CD4-positive, CD25-positive, alpha-beta regulatory T cell (primary cell): ENCODE results near the gene GPRIN1. TPM values are rescaled to one million over a fixed set of nuclear protein-coding genes. Genes with fewer than 3 reads are reported as not detected.

Experiments used
- ATAC-seq, 2 donors: fragments of 150-1000 bp; cut with Tn5 transposase; one replicate each; pipeline ENCODE4 v1.10.0; 2021; ENCODE audit warnings: low read depth in 2 of 2, moderate number of reproducible peaks in 2 of 2, moderate library complexity in 1 of 2
- DNase-seq, 3 donors: peaks; one replicate each; pipeline versions ENCODE4 v3.0.0 to v3.0.0-alpha.2; 2012 to 2022; ENCODE audit warnings: mixed read lengths in 1 of 3
- H3K27ac ChIP-seq: one replicate; pipeline ENCODE4 v1.7.0; 2013; ENCODE audit warnings: mild to moderate bottlenecking, low read length; ENCODE audit not compliant: insufficient read depth, poor library complexity, severe bottlenecking
- H3K27me3 ChIP-seq: one replicate; pipeline ENCODE4 v1.7.0; 2013; ENCODE audit warnings: low read length; ENCODE audit not compliant: control insufficient read depth, insufficient read depth
- H3K36me3 ChIP-seq: one replicate; pipeline ENCODE4 v1.7.0; 2013; ENCODE audit warnings: mild to moderate bottlenecking, low read length, moderate library complexity; ENCODE audit not compliant: control insufficient read depth, insufficient read depth
- H3K4me1 ChIP-seq: 2 replicates; pipeline ENCODE4 v1.7.0; 2013; ENCODE audit warnings: mild to moderate bottlenecking, low read length; ENCODE audit not compliant: insufficient read depth, control insufficient read depth, poor library complexity, severe bottlenecking
- H3K4me3 ChIP-seq: one replicate; pipeline ENCODE4 v1.7.0; 2013; ENCODE audit warnings: low read depth, mild to moderate bottlenecking, low read length, moderate library complexity
- H3K9me3 ChIP-seq, 2 experiments: 1 replicate in 1 of 2; 2 replicates in 1 of 2; pipeline ENCODE4 v1.7.0; 2013; ENCODE audit warnings: low read length in 2 of 2, mild to moderate bottlenecking in 1 of 2, moderate library complexity in 1 of 2; ENCODE audit not compliant: control insufficient read depth in 2 of 2
- H3K27ac Mint-ChIP-seq, 3 donors: one replicate each; pipeline ENCODE4 v1.8.0; 2020 to 2022; ENCODE audit warnings: mild to moderate bottlenecking in 3 of 3, mixed read lengths in 3 of 3, moderate library complexity in 2 of 3
- H3K27me3 Mint-ChIP-seq: one replicate; pipeline ENCODE4 v1.8.0; 2022; ENCODE audit warnings: mild to moderate bottlenecking, mixed read lengths
- H3K36me3 Mint-ChIP-seq: one replicate; pipeline ENCODE4 v1.8.0; 2020; ENCODE audit warnings: mixed read lengths
- H3K4me1 Mint-ChIP-seq, 4 donors: one replicate each; pipeline ENCODE4 v1.8.0; 2020 to 2022; ENCODE audit warnings: mixed read lengths in 4 of 4, mild to moderate bottlenecking in 1 of 4
- H3K4me3 Mint-ChIP-seq, 4 donors: one replicate each; pipeline ENCODE4 v1.8.0; 2020 to 2022; ENCODE audit warnings: mild to moderate bottlenecking in 4 of 4, mixed read lengths in 4 of 4, moderate library complexity in 3 of 4
- H3K9me3 Mint-ChIP-seq, 7 donors: one replicate each; pipeline ENCODE4 v1.8.0; 2020 to 2022; ENCODE audit warnings: mixed read lengths in 7 of 7, mild to moderate bottlenecking in 3 of 7, moderate library complexity in 2 of 7
- polyA plus RNA-seq, 4 donors: library from polyadenylated mRNA; unstranded; fragments of 300-500 nt; fragmentation: Illumina TruSeq; gene quantifications; one replicate each; pipeline ENCODE4 v1.2.3, GENCODE V29; 2021
- total RNA-seq: library from RNA; stranded (reverse); gene quantifications from one replicate; pipeline ENCODE4 v1.2.3, GENCODE V29; 2022

The GPRIN1 gene
- total and polyA plus RNA-seq, 5 donors from 2014 or later: 0.24 to 1.9 (median 0.71) TPM

DNA sequence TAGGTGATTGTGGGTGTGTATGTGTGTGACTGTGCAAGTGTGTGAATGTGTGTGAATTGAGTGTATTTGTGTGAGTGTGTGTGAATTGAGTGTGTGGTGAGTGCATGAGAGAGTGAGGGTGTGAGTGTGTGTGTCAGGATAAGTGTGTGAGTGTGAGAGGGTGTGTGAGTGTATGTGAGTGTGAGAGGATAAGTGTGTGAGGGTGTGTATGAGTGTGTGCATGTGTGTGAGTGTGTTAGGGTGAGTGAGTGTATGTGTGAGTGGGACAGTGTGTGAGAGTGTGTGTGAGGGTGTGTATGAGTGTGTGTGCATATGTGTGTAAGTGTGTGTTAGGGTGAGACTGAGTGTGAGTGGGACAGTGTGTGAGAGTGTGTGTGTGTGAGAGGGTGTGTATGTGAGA lies 21.7 kb downstream of the GPRIN1 start:
- Mint-ChIP-seq H3K27me3 (no peaks in the 10 kb centered on the region), H3K4me1 (no peaks in the 10 kb centered on the region), H3K9me3 (peaks cover 0 to 10% (median 0%) of the 10 kb centered on the region in 7 donors), H3K27ac (no peak overlapping the region), H3K4me3 (no peak overlapping the region), H3K36me3 (no peaks in the 10 kb centered on the region)
- no peak for ATAC-seq
- Histone ChIP-seq H3K4me3 (no peak overlapping the region), H3K36me3 (no peaks in the 10 kb centered on the region), H3K27ac (no peak overlapping the region), H3K4me1 (no peaks in the 10 kb centered on the region), H3K27me3 (no peaks in the 10 kb centered on the region), H3K9me3 (peaks cover 5 to 15% of the 10 kb centered on the region in 2 experiments)
- DNase-seq: no peak

DNA sequence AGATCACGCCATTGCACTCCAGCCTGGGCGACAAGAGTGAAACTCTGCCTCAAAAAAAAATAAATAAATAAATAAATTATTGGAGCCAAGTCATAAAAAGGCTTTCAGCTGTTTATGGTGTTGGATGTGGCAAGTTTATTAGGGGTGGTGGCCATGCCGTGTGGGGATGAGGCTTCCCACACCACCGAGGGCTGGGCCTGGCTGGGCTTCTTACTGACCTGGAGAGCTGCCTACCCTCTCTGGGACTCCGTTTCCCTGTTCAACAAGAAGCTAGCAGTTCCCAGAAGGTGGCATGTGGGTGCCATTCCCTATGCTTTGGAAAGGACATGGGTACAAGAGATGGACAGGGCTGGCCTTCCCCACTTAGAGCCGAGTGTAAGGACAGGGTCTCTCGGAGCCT lies 22.6 kb downstream of the GPRIN1 start:
- Mint-ChIP-seq H3K4me1 (no peaks in the 10 kb centered on the region), H3K9me3 (peaks cover 0 to 10% (median 0%) of the 10 kb centered on the region in 7 donors), H3K27ac (no peak overlapping the region), H3K27me3 (no peaks in the 10 kb centered on the region), H3K4me3 (no peak overlapping the region), H3K36me3 (no peaks in the 10 kb centered on the region)
- Histone ChIP-seq H3K27me3 (no peaks in the 10 kb centered on the region), H3K4me3 (no peak overlapping the region), H3K27ac (no peak overlapping the region), H3K9me3 (peaks cover 5 to 15% of the 10 kb centered on the region in 2 experiments), H3K4me1 (no peaks in the 10 kb centered on the region), H3K36me3 (no peaks in the 10 kb centered on the region)
- ATAC-seq (no peak), DNase-seq (no peak)

GRCh38 chr5:176583076-176583475 lies 26.9 kb downstream of the GPRIN1 start:
- Mint-ChIP-seq H3K36me3 (no peaks in the 10 kb centered on the region), H3K9me3 (peaks cover 0 to 8% (median 0%) of the 10 kb centered on the region in 7 donors), H3K4me3 (no peak overlapping the region), H3K27ac (no peak overlapping the region), H3K4me1 (peaks cover 0 to 2% (median under 1%) of the 10 kb centered on the region in 4 donors), H3K27me3 (no peaks in the 10 kb centered on the region)
- H3K27me3 ChIP-seq: no peaks in the 10 kb centered on the region
- no peak overlapping the region for H3K4me3 ChIP-seq
- H3K36me3 ChIP-seq: no peaks in the 10 kb centered on the region
- no peak overlapping the region for H3K27ac ChIP-seq
- H3K4me1 ChIP-seq: peaks cover 3% of the 10 kb centered on the region
- H3K9me3 ChIP-seq: peaks cover 5 to 15% of the 10 kb centered on the region in 2 experiments
- no peak for ATAC-seq
- no peak for DNase-seq

DNA sequence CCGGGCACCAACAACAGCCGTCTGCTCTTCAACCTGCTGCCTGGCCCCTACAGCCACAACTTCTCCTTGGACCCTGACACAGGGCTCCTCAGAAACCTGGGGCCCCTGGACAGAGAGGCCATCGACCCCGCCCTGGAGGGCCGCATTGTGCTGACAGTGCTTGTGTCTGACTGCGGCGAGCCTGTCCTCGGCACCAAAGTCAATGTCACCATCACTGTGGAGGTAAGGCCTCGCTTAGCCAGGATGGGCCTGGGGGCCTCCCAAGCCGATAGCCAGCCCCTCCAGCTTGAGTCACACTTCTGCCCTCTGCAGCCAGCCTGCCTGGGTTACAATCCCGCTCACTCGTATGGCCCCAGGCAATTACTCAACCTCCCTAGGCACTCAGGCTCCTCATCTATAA lies 28.6 kb downstream of the GPRIN1 start:
- Mint-ChIP-seq H3K36me3 (no peaks in the 10 kb centered on the region), H3K27ac (no peak overlapping the region), H3K4me1 (peaks cover 0 to 2% (median under 1%) of the 10 kb centered on the region in 4 donors), H3K27me3 (no peaks in the 10 kb centered on the region), H3K4me3 (no peak overlapping the region), H3K9me3 (peaks cover 0 to 8% (median 0%) of the 10 kb centered on the region in 7 donors)
- no peaks in the 10 kb centered on the region for H3K27me3 ChIP-seq
- H3K9me3 ChIP-seq: peaks cover 5 to 15% of the 10 kb centered on the region in 2 experiments
- H3K36me3 ChIP-seq: no peaks in the 10 kb centered on the region
- H3K27ac ChIP-seq: no peak overlapping the region
- DNase-seq (no peak), ATAC-seq (no peak)
- no peak overlapping the region for H3K4me3 ChIP-seq
- H3K4me1 ChIP-seq: peaks cover 3% of the 10 kb centered on the region

DNA sequence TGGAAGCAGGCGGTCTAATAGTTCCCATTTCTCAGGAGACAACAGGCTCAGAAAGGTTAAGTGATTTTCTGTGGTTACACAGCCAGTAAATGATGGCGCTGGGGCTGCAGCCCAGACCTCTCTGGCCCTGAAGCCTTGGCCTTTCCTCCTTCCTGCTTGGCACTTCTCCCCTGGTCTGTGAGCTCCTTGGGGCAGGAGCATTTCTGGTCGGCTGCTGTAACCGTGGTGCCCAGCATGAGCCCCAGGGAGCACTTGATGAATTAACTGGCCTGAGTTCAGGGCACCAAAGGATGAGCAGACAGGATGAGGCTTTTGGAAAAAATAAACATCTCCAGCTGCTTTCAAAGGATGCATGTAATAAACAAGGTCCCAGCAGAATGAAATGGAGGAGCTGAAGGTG lies 30.6 kb downstream of the GPRIN1 start:
- H3K4me3 Mint-ChIP-seq: no peak overlapping the region
- no peaks in the 10 kb centered on the region for H3K27me3 ChIP-seq
- H3K27me3 Mint-ChIP-seq: no peaks in the 10 kb centered on the region
- H3K27ac ChIP-seq: no peak overlapping the region
- H3K9me3 ChIP-seq: no peaks in the 10 kb centered on the region
- no peaks in the 10 kb centered on the region for H3K36me3 ChIP-seq
- ATAC-seq: no peak
- DNase-seq: no peak
- peaks cover 0 to 7% (median 0%) of the 10 kb centered on the region in 7 donors for H3K9me3 Mint-ChIP-seq
- peaks cover 3% of the 10 kb centered on the region for H3K4me1 ChIP-seq
- no peak overlapping the region for H3K27ac Mint-ChIP-seq
- H3K4me3 ChIP-seq: no peak overlapping the region
- no peaks in the 10 kb centered on the region for H3K36me3 Mint-ChIP-seq
- peaks cover 0 to 3% (median 2%) of the 10 kb centered on the region in 4 donors for H3K4me1 Mint-ChIP-seq

- peak; percentile 32 to 59 (median 48) for DNase-seq
- H3K27ac Mint-ChIP-seq: peak overlapping the region in 2 of 3 donors; percentile 15 to 60
- peaks cover 0 to 2% (median 0%) of the 10 kb centered on the region in 7 donors for H3K9me3 Mint-ChIP-seq
- H3K4me3 Mint-ChIP-seq: no peak overlapping the region
- Histone ChIP-seq H3K27me3 (no peaks in the 10 kb centered on the region), H3K9me3 (no peaks in the 10 kb centered on the region), H3K4me1 (peaks cover 8% of the 10 kb centered on the region), H3K36me3 (no peaks in the 10 kb centered on the region), H3K27ac (no peak overlapping the region), H3K4me3 (no peak overlapping the region)
- no peaks in the 10 kb centered on the region for H3K27me3 Mint-ChIP-seq
- ATAC-seq: peak; percentile 30 to 40
- H3K36me3 Mint-ChIP-seq: no peaks in the 10 kb centered on the region
- peaks cover 0 to 10% (median 7%) of the 10 kb centered on the region in 4 donors for H3K4me1 Mint-ChIP-seq
Observed at GRCh38 chr5:176578391-176578808, 31.6 kb downstream of the GPRIN1 start.

DNA sequence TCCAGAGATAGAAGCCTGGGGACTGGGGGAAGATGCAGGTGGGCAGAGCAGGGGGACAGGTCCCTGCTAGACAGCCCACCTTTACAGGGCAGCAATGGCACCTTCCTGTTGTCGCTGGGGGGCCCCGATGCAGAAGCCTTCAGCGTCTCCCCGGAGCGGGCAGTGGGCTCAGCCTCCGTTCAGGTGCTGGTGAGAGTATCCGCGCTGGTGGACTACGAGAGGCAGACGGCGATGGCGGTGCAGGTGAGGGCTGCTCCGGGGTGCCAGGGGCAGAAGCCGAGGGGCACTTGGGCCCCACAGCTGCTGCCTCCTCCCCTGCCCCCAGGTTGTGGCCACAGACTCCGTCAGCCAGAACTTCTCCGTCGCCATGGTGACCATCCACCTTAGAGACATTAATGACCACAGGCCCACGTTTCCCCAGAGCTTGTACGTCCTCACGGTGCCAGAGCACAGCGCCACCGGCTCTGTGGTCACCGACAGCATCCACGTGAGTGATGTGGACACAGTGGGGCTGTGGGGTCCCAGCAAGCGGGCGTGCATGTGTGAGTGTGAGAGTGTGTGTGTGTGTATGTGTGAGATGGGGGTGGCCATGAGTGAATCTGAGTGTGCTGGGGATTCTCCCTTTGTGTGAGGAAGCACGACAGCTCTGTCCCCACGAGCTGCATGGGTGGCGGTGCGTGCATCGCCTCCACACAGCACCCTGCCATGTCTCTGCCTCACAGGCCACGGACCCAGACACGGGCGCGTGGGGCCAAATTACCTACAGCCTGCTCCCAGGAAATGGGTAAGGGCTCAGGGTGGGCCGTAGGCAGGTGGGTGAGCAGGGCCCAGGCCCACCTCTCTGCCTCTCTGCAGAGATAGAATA lies 32.4 kb downstream of the GPRIN1 start:
- Mint-ChIP-seq H3K36me3 (no peaks in the 10 kb centered on the region), H3K27me3 (peaks cover 6% of the 10 kb centered on the region), H3K4me3 (no peak overlapping the region), H3K4me1 (peaks cover 0 to 13% (median 7%) of the 10 kb centered on the region in 4 donors), H3K27ac (no peak overlapping the region), H3K9me3 (peaks cover 0 to 2% (median 0%) of the 10 kb centered on the region in 7 donors)
- H3K4me1 ChIP-seq: peaks cover 8% of the 10 kb centered on the region
- H3K27ac ChIP-seq: no peak overlapping the region
- no peaks in the 10 kb centered on the region for H3K27me3 ChIP-seq
- ATAC-seq: no peak
- no peak overlapping the region for H3K4me3 ChIP-seq
- DNase-seq: no peak
- no peaks in the 10 kb centered on the region for H3K36me3 ChIP-seq
- H3K9me3 ChIP-seq: no peaks in the 10 kb centered on the region
